Activated CD4-positive, alpha-beta memory T cell treated with anti-CD3 and anti-CD28 coated beads for 36 hours (primary cell): Measurements from ENCODE around the gene NCOR2. TPM values are rescaled to one million over a fixed set of nuclear protein-coding genes. Genes with fewer than 3 reads are reported as not detected.

Experiments used
- CTCF ChIA-PET: fragments of 350-600 bp; sonication (Branson Sonifier 250); formaldehyde crosslinking; loops from one replicate; lab custom pipeline; 2021; ENCODE audit warnings: antibody characterized with exemption, inconsistent platforms; lab: Charles Lee
- POLR2A ChIA-PET: fragments of 350-600 bp; sonication (Branson Sonifier 250); formaldehyde crosslinking; loops from one replicate; lab custom pipeline; 2021; ENCODE audit warnings: antibody characterized with exemption; lab: Charles Lee
- DNase-seq: peaks from one replicate; pipeline ENCODE4 v3.0.0-alpha.2; 2020
- H3K27ac Mint-ChIP-seq: one replicate; pipeline ENCODE4 v1.8.0; 2021; ENCODE audit warnings: mixed read lengths
- H3K27me3 Mint-ChIP-seq: one replicate; pipeline ENCODE4 v1.8.0; 2021; ENCODE audit warnings: mixed read lengths
- H3K36me3 Mint-ChIP-seq: one replicate; pipeline ENCODE4 v1.8.0; 2021; ENCODE audit warnings: mixed read lengths
- H3K4me1 Mint-ChIP-seq: one replicate; pipeline ENCODE4 v1.8.0; 2021; ENCODE audit warnings: low read depth, mixed read lengths
- H3K4me3 Mint-ChIP-seq: one replicate; pipeline ENCODE4 v1.8.0; 2021; ENCODE audit warnings: mild to moderate bottlenecking, mixed read lengths
- H3K9me3 Mint-ChIP-seq: one replicate; pipeline ENCODE4 v1.8.0; 2021; ENCODE audit warnings: mixed read lengths
- intact Hi-C: fragments of 100-400 bp; cut with micrococcal nuclease; formaldehyde crosslinking; loops from one replicate; pipeline ENCODE4 v1.15.1; 2023
- total RNA-seq, 2 experiments: library from RNA; stranded (reverse); gene quantifications; one replicate each; pipeline ENCODE4 v1.2.3, GENCODE V29; 2021

The NCOR2 gene
- total RNA-seq, 2 experiments from 2014 or later = 86.1 to 86.9 TPM

DNA sequence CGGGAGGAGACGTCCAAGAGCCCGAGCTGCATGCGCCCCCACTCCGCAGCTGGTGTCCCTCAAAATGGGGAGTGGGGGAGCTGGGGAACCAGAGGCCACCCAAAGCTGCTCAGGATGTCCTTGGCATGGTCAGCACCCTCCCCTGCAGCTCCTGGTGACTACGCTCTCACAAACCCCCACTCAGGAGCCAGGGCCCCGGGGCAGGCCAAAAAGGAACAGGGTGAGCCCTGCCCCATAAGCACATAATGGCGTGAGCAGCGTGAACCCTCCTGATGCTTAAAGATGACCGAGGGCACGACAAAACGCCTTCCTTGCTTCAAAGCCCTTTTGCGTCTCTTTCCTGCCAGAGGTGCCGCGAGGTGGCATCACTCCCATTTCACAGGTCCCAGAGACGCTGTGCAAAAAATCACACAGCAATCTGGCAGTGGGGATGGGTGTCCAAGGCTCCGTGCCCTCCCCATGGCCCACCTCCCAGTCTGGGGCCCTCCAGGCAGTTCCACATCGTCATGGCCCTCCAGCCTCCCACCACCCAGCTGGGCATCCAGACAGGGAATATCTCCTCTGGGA is 13.5 kb downstream of the NCOR2 start:
- no peaks in the 10 kb centered on the region for H3K36me3 Mint-ChIP-seq
- CTCF ChIA-PET = no interaction called here
- no peaks in the 10 kb centered on the region for H3K27me3 Mint-ChIP-seq
- POLR2A ChIA-PET = no interaction called here
- no peak for DNase-seq
- H3K9me3 Mint-ChIP-seq = no peaks in the 10 kb centered on the region
- intact Hi-C loops = no loop called here
- no peak overlapping the region for H3K27ac Mint-ChIP-seq
- peaks cover 63% of the 10 kb centered on the region for H3K4me1 Mint-ChIP-seq
- no peak overlapping the region for H3K4me3 Mint-ChIP-seq

DNA sequence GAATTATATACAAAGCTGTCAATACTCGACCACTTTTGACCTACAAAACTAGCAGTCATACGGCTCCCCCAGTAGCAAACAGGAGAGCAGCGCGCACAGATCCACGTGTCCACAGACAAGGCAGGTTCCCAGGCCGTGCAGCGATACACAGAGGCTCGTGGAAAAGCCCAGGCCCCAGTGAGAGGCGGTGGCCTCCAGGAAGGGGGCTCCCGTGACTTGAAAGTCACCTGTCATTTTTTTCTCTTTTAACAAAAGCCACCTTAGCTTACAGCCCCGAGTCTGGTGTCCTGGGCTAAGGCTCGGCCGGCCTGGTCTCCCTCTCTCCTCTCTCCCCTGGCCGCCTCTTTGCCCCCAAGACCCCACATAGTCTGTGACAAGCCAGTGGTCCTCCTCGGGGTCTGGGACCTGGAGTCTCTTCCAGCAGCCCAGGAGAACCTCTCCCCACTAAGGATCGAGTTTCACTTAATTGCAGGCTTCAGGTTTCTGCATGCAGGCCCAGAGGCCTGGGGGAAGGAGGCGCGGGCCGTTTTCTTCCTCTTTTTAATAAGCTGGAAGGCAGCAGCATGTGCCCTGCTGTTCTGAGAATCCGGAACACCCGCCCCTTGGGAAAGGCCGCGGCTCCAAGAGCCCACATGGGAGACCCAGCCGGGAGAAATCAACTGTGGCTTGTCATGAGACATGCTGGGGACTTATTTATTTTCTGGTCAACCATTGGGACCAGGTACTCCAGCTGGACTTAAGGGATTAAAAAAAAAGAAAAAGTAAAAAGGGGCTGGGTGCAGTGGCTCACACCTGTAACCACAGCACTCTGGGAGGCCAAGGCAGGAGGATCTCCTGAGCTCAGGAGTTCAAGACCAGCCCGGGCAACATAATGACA is 15.9 kb downstream of the NCOR2 start:
- intact Hi-C loops = no loop called here
- Mint-ChIP-seq H3K27ac (no peak overlapping the region), H3K4me3 (no peak overlapping the region), H3K27me3 (no peaks in the 10 kb centered on the region), H3K4me1 (peaks cover 82% of the 10 kb centered on the region), H3K9me3 (no peaks in the 10 kb centered on the region), H3K36me3 (no peaks in the 10 kb centered on the region)
- ChIA-PET POLR2A (no interaction called here), CTCF (interaction anchor here (1.5 to 1.9 kb wide), 2 partner anchors 213 to 215 kb away, joined by 3 to 6 read pairs; no protein-coding TSS in a partner anchor)
- no peak for DNase-seq

DNA sequence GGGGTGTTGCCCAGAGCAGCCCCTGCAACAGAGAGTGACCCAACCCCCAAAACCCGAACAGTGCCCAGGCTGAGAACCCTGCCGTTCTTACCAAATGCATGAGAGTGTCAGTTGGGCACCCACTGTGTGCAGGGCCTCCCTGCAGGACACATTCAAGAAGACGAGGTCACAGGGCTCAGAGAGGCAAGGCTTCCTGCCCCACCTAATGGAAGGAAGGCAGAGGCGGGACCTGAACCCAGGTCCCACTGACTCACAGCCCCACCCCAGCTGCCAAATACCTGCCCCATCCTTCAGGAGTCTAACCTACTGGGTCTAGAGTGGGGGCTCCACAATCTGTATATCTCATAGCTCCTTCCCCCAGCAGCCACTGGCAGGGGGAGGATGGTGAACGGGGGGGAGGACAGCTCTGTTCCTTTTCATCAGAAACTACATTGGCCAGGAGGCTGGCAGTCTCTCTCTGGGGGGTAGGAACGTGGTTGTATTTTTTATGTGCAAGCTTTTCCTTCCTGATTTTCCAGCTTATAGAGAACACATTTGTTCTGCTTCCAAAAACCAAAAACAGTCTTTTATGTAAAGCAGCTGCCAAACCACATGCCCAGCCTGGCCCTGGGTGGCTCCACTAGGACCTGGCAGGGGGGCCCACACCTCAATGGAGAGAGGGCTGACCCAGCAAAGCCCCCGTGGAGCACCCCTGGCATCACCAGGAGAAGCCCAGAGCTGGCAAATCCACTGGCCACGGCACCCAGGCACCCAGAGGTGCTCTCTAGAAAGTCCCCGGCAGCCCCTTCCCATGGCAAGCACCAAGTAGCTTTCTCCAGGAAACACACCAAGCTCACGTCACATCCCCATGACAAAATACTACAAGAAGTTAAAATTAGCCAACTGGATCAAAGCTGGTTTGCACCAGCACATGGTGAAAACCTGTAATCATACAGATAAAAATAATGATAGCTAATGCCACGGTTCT is 17.0 kb downstream of the NCOR2 start:
- ChIA-PET POLR2A (no interaction called here), CTCF (interaction anchor here (1.5 kb wide), 1 partner anchor 214 kb away, joined by 3 read pairs; no protein-coding TSS in a partner anchor)
- intact Hi-C loops = no loop called here
- Mint-ChIP-seq H3K4me3 (no peak overlapping the region), H3K27ac (no peak overlapping the region), H3K36me3 (no peaks in the 10 kb centered on the region), H3K4me1 (peaks cover 86% of the 10 kb centered on the region), H3K9me3 (no peaks in the 10 kb centered on the region), H3K27me3 (no peaks in the 10 kb centered on the region)
- no peak for DNase-seq

- intact Hi-C loops = loop anchor here (5.0 kb wide), 2 partner anchors 67 to 223 kb away; no protein-coding TSS in a partner anchor
- Mint-ChIP-seq H3K4me1 (peaks cover 87% of the 10 kb centered on the region), H3K9me3 (no peaks in the 10 kb centered on the region), H3K4me3 (no peak overlapping the region), H3K27me3 (no peaks in the 10 kb centered on the region), H3K36me3 (no peaks in the 10 kb centered on the region), H3K27ac (no peak overlapping the region)
- CTCF ChIA-PET = interaction anchor here (0.9 kb wide), 1 partner anchor 161 kb away, joined by 4 read pairs; no protein-coding TSS in a partner anchor
- DNase-seq = no peak
- POLR2A ChIA-PET = no interaction called here
Measured at GRCh38 chr12:124549629-124550028, 17.8 kb downstream of the NCOR2 start.

- no peak overlapping the region for H3K4me3 Mint-ChIP-seq
- intact Hi-C loops = loop anchor here (5.0 kb wide), 2 partner anchors 67 to 223 kb away; no protein-coding TSS in a partner anchor
- ChIA-PET CTCF (interaction anchor here (0.9 kb wide), 1 partner anchor 162 kb away, joined by 4 read pairs; no protein-coding TSS in a partner anchor), POLR2A (no interaction called here)
- H3K36me3 Mint-ChIP-seq = no peaks in the 10 kb centered on the region
- H3K27me3 Mint-ChIP-seq = no peaks in the 10 kb centered on the region
- H3K9me3 Mint-ChIP-seq = no peaks in the 10 kb centered on the region
- no peak overlapping the region for H3K27ac Mint-ChIP-seq
- peaks cover 87% of the 10 kb centered on the region for H3K4me1 Mint-ChIP-seq
- DNase-seq = peak; percentile 56
Measured at GRCh38 chr12:124548854-124549378, 18.5 kb downstream of the NCOR2 start.

GRCh38 chr12:124547626-124548025 is 19.8 kb downstream of the NCOR2 start:
- Mint-ChIP-seq H3K27ac (no peak overlapping the region), H3K4me3 (no peak overlapping the region), H3K4me1 (peaks cover 85% of the 10 kb centered on the region), H3K36me3 (no peaks in the 10 kb centered on the region), H3K27me3 (no peaks in the 10 kb centered on the region), H3K9me3 (no peaks in the 10 kb centered on the region)
- POLR2A ChIA-PET = no interaction called here
- CTCF ChIA-PET = no interaction called here
- no peak for DNase-seq
- intact Hi-C loops = loop anchor here (5.0 kb wide), 2 partner anchors 65 to 225 kb away; no protein-coding TSS in a partner anchor

- intact Hi-C loops = loop anchor here (1.0 to 5.0 kb wide), 5 partner anchors 21 to 227 kb away; no protein-coding TSS in a partner anchor
- H3K27me3 Mint-ChIP-seq = no peaks in the 10 kb centered on the region
- ChIA-PET POLR2A (interaction anchor here (0.7 to 1.9 kb wide), 5 partner anchors 21 to 229 kb away, joined by 3 to 8 read pairs (median 4); partner anchors contain the start of gene NCOR2), CTCF (interaction anchor here (0.5 to 1.7 kb wide), 7 partner anchors 51 to 226 kb away, joined by 3 to 7 read pairs (median 4); no protein-coding TSS in a partner anchor)
- H3K4me1 Mint-ChIP-seq = peaks cover 72% of the 10 kb centered on the region
- H3K36me3 Mint-ChIP-seq = no peaks in the 10 kb centered on the region
- H3K27ac Mint-ChIP-seq = peak overlapping the region; percentile 70
- no peaks in the 10 kb centered on the region for H3K9me3 Mint-ChIP-seq
- H3K4me3 Mint-ChIP-seq = no peak overlapping the region
- DNase-seq = peak; percentile 85
Measured at GRCh38 chr12:124545508-124546418, 21.6 kb downstream of the NCOR2 start.

GRCh38 chr12:124544983-124545382 is 22.4 kb downstream of the NCOR2 start:
- H3K9me3 Mint-ChIP-seq = no peaks in the 10 kb centered on the region
- intact Hi-C loops = loop anchor here (1.0 to 5.0 kb wide), 3 partner anchors 63 to 227 kb away; no protein-coding TSS in a partner anchor
- peaks cover 67% of the 10 kb centered on the region for H3K4me1 Mint-ChIP-seq
- H3K4me3 Mint-ChIP-seq = no peak overlapping the region
- H3K27me3 Mint-ChIP-seq = no peaks in the 10 kb centered on the region
- no peak for DNase-seq
- H3K27ac Mint-ChIP-seq = no peak overlapping the region
- ChIA-PET POLR2A (interaction anchor here (1.6 to 1.9 kb wide), 2 partner anchors 22 to 65 kb away, joined by 5 to 8 read pairs; partner anchors contain the start of gene NCOR2), CTCF (interaction anchor here (1.5 to 1.7 kb wide), 3 partner anchors 91 to 227 kb away, joined by 4 to 7 read pairs (median 5); no protein-coding TSS in a partner anchor)
- H3K36me3 Mint-ChIP-seq = no peaks in the 10 kb centered on the region

DNA sequence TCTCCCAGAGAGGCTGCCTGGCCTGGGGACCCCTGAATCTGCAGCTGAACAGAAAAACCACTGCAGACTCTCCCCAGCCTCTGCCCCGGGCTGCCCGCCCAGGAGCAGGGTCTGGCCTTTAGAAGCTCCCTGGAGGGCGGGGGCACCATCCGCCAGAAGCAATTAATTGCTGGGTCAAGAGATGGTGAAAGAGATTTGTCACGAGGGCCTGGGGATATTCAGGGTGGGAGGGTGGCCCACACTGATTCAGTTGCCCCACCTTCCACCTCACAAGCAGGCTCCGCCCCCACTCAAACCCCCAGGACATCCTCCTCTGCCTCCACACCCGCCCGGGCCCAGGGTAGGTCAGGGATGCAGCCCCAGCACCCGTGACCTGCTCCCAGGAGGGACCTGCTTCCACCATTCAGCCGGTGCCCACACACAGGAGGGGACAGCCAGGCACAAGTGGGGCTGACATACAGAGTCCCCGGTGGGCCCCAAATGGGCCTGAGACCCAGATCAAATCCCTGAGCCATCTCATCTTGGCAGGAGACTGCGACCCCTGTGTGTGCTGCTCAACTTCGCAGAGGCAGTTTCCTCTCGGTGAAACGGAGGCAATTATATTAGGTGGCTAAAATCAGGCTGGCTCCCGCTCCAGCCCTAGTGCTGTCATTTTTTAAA is 23.0 kb downstream of the NCOR2 start:
- H3K4me1 Mint-ChIP-seq = peaks cover 67% of the 10 kb centered on the region
- H3K27me3 Mint-ChIP-seq = no peaks in the 10 kb centered on the region
- H3K4me3 Mint-ChIP-seq = no peak overlapping the region
- no peaks in the 10 kb centered on the region for H3K36me3 Mint-ChIP-seq
- no peak for DNase-seq
- intact Hi-C loops = no loop called here
- no peak overlapping the region for H3K27ac Mint-ChIP-seq
- no peaks in the 10 kb centered on the region for H3K9me3 Mint-ChIP-seq
- ChIA-PET CTCF (interaction anchor here (1.7 kb wide), 1 partner anchor 91 kb away, joined by 7 read pairs; no protein-coding TSS in a partner anchor), POLR2A (no interaction called here)
